Subcutaneous abdominal adipose tissue (tissue), 5 donors: ENCODE data around the gene SKIC2.
"Not testable (repeated sequence)": the region's sequence is repeated elsewhere in the genome, so short reads cannot be mapped to it uniquely, and the experiment has no call there.

Experiments
- H3K27ac ChIP-seq: one replicate; pipeline ENCODE4 v1.7.0; 2013; ENCODE audit warnings: low read depth, mild to moderate bottlenecking, inconsistent platforms, low read length, moderate library complexity
- H3K27me3 ChIP-seq, 5 donors: one replicate each; pipeline ENCODE4 v1.7.0; 2013; ENCODE audit warnings: low read length in 5 of 5, inconsistent platforms in 1 of 5; ENCODE audit not compliant: control insufficient read depth in 5 of 5, insufficient read depth in 4 of 5
- H3K36me3 ChIP-seq, 5 donors: one replicate each; pipeline ENCODE4 v1.7.0; 2013; ENCODE audit warnings: low read length in 5 of 5; ENCODE audit not compliant: control insufficient read depth in 5 of 5, insufficient read depth in 5 of 5
- H3K4me1 ChIP-seq, 5 donors: one replicate each; pipeline ENCODE4 v1.7.0; 2013; ENCODE audit warnings: low read length in 5 of 5, mild to moderate bottlenecking in 3 of 5, moderate library complexity in 1 of 5; ENCODE audit not compliant: control insufficient read depth in 5 of 5, insufficient read depth in 5 of 5
- H3K4me3 ChIP-seq, 5 donors: one replicate each; pipeline ENCODE4 v1.7.0; 2013; ENCODE audit warnings: low read length in 5 of 5, low read depth in 1 of 5
- H3K9ac ChIP-seq, 5 donors: one replicate each; pipeline ENCODE4 v1.7.0; 2013; ENCODE audit warnings: low read length in 5 of 5, mild to moderate bottlenecking in 4 of 5, moderate library complexity in 3 of 5
- H3K9me3 ChIP-seq, 5 donors: one replicate each; pipeline ENCODE4 v1.7.0; 2013; ENCODE audit warnings: low read length in 5 of 5; ENCODE audit not compliant: control insufficient read depth in 5 of 5
- donor health status: healthy.
- donor health status: healthy.
- donor health status: healthy.
- donor health status: healthy.
- donor health status: healthy.

Gene SKIC2

DNA sequence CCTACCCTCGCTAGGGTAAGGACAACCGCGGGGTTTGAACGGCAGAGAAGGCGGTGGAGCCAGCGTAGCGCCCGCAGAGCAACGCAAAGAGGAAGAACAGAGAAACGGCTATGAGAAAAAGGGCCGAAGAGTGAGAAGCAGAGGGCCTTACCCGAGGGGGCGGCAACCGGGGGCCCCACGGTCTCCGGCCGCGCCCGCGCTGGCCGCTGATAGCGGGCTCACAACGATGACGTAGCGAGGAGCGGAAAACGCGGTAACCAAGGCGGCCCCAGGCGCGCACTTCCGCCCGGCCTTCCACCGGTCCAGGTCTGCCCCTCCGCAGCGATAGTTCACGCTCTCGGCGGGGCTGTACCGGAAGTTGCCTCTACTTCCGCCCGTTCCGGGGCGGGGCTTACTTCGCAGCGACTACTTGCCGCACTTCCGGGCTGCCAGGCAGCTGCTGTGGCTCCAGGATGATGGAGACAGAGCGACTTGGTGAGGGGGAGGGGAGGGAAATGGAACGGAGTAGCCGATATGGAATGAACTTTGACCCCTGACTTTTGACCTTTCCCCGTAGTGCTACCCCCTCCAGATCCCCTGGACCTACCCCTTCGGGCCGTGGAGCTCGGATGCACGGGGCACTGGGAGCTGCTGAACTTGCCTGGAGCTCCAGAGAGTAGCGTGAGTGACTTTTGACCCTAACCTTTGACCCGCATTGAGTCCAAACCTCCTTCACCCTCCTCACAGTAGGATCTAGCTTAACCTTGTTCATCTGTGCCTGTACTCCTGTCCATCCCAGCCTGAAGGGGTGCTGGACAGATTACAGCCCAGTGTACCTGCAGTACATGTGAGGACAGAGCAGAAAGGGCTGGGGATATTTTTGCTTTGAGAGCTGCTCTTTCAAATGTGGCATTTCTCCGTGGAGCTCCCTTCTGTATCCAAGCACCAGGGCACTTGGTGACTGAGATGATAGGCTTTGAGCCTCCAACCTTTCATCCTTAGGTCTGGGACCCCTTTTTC, at the start of gene SKIC2, which contains the start of gene NELFE:
Gene SKIC2, plus strand, starts transcription at position 435 of the 999 bp plus-strand sequence. Its CDS starts 18 bp downstream, at position 453.
Gene NELFE, minus strand, starts transcription at position 231 of the 999 bp plus-strand sequence. CDS start 525 bp downstream, outside the sequence.
- peaks cover 9 to 23% (median 19%) of the 10 kb centered on the region in 5 donors for H3K4me1 ChIP-seq
- no peaks in the 10 kb centered on the region for H3K9me3 ChIP-seq
- H3K27me3 ChIP-seq = no peaks in the 10 kb centered on the region
- H3K27ac ChIP-seq = peak within 1 kb of the TSS; percentile 90
- peaks cover 4 to 66% (median 64%) of the 10 kb centered on the region in 5 donors for H3K36me3 ChIP-seq
- peak within 1 kb of the TSS; percentile 73 to 98 (median 97) for H3K9ac ChIP-seq
- peak within 1 kb of the TSS; percentile 86 to 100 (median 96) for H3K4me3 ChIP-seq

DNA sequence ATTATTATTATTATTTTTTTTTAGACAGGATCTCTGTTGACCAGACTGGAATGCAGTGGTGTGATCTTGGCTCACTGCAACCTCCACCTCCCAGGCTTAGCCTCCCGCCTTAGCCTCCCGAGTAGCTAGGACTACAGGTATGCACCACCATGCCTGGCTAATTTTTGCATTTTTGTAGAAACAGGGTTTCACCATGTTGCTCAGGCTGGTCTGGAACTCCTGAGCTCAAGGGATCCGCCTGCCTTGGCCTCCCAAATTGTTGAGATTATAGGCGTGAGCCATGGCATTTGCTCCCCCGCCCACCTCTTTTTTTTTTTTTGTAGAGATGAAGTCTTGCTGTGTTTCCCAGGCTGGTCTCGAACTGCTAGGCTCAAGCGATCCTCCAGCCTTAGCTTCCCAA, 49.7 kb upstream of the SKIC2 start:
- H3K4me1 ChIP-seq, H3K27me3 ChIP-seq, H3K36me3 ChIP-seq, H3K27ac ChIP-seq, H3K9me3 ChIP-seq, H3K4me3 ChIP-seq, H3K9ac ChIP-seq: not testable (repeated sequence)

DNA sequence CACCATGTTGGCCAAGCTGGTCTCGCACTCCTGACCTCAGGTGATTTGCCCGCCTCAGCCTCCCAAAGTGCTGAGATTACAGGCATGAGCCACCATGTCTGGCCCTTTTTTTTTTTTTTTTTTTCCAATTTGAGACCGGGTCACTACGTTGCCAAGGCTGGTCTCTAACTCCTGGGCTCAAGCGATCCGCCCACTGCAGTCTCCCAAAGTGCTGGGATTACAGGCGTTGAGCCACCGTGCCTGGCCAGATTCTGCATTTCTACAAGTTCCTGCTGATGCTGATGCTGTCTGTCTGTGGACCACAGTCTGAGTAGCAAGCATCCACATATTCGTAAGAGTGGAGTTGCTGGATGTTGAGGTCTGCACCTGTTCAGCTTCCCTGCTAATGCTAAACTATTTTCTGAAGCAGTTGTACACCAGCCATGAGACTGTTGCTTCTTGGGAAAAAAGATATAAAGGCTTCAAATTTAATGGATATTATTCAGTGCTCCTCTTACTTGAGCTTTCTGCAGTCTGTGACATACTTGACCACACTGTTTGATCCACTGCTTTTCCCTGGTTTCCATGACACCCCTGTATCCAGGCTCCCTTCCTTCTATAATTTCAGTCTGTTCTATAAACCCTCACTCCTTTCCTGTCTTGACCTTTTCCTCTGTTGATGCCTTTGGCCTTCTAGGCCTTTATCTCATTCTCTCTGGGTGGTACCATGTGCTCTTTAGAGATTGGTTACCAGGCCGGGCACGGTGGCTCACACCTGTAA, 47.0 kb upstream of the SKIC2 start:
- H3K4me3 ChIP-seq = no peak overlapping the region
- H3K27me3 ChIP-seq = peaks cover 0 to 5% (median 0%) of the 10 kb centered on the region in 5 donors
- no peaks in the 10 kb centered on the region for H3K9me3 ChIP-seq
- no peak overlapping the region for H3K9ac ChIP-seq
- peaks cover 0 to 6% (median 5%) of the 10 kb centered on the region in 5 donors for H3K4me1 ChIP-seq
- no peak overlapping the region for H3K27ac ChIP-seq
- H3K36me3 ChIP-seq = no peaks in the 10 kb centered on the region

DNA sequence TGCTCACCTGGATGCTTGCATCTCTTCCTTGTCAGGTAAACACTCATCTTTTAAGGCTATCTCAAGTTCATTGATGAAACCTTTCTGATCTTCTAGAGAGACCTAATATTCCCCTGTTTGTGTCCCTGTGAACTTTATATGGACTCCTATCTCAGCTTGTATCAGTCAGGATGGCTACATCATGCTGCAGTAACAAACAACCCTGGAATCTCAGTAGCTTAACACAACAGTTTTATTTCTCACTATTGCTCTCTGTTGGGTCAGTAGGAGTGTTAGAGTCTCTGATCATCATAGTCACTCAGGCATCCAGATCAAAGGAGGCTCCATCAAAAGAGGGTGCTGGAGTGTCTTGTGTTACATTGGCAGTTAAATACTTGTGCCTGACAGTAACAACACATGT, 43.6 kb upstream of the SKIC2 start:
- Histone ChIP-seq H3K9ac (no peak overlapping the region), H3K27me3 (peaks cover 0 to 5% (median 0%) of the 10 kb centered on the region in 5 donors), H3K9me3 (no peaks in the 10 kb centered on the region), H3K4me3 (no peak overlapping the region), H3K36me3 (no peaks in the 10 kb centered on the region), H3K4me1 (no peaks in the 10 kb centered on the region), H3K27ac (no peak overlapping the region)

DNA sequence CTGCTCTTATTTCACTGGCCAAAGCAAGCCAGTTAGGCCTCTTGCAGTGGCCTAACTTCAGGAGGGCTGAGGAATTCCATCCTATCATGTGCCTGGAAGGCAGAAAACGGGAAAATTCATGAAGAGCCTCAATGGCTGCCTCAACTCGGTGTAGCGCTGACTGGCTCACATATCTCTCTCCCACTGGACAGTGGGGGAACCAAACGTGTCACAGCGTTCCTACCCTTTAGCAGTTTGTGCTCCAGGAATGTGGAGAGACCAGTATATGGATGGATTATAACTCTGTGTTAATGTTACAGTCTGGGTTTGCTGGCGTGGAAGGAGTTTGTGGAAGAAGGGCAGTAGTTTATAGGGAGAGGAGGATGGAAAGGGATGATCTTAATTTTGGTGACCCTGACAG, 43.2 kb upstream of the SKIC2 start:
- Histone ChIP-seq H3K9ac (no peak overlapping the region), H3K9me3 (no peaks in the 10 kb centered on the region), H3K36me3 (no peaks in the 10 kb centered on the region), H3K27me3 (peaks cover 0 to 5% (median 0%) of the 10 kb centered on the region in 5 donors), H3K27ac (no peak overlapping the region), H3K4me1 (no peaks in the 10 kb centered on the region), H3K4me3 (no peak overlapping the region)

DNA sequence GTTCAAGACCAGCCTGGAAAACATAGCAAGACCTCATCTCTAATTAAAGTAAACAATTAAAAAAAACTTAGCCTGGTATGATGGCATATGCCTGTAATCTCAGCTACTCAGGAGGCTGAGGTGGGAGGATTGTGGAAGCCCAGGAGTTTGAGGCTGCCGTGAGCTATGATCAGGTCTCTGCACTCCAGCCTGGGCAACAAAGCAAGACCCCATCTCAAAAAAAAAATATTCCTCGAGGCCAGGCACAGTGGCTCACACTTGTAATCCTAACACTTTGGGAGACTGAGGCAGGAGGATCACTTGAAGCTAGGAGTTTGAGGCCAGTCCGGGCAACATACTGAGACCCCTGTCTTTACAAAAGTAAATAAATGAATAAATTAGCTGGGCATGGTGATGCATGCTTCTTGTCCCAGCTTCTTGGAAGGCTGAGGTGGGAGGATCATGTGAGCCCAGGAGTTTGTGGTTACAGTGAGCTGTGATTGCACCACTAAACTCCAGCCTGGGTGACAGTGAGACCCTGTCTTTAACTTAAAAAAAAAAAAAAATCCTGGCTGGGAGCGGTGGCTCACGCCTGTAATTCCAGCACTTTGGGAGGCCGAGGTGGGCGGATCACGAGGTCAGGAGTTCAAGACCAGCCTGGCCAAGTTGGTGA, 40.8 kb upstream of the SKIC2 start:
- no peaks in the 10 kb centered on the region for H3K9me3 ChIP-seq
- H3K27me3 ChIP-seq = peaks cover 0 to 2% (median 0%) of the 10 kb centered on the region in 5 donors
- H3K27ac ChIP-seq = no peak overlapping the region
- H3K4me3 ChIP-seq = no peak overlapping the region
- no peaks in the 10 kb centered on the region for H3K36me3 ChIP-seq
- H3K4me1 ChIP-seq = no peaks in the 10 kb centered on the region
- no peak overlapping the region for H3K9ac ChIP-seq

DNA sequence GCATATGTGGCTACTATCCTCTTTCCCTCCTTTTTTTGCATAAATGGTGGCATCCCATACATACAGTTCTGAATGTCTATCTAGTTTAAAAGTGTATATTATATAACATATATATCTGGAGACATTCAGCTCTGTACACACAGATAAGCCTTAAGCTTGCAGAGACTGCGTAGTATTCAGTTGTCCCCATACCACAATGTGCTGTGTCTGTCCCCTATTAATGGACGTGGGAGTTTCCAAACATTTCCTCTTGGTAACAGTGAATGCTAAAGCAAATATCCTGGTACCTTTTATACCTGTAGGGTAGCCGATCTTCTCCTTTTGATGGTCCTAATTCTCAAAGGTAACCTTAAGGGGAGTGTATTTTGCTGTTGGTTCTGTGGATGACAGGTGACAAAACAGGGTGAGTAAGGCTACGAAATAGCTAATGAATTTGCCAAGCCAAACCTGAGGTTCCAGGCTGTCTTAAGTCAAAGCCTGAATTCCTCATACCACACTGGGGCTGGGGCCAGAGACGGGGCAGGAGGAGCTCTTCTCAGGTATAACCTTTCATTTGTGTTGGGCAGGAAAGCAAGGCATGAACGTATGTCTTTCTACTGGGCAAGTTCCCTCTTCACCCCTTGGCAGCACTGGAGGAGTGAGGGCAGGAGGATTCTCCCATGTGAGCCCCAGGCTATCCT, 39.2 kb upstream of the SKIC2 start:
- Histone ChIP-seq H3K9me3 (no peaks in the 10 kb centered on the region), H3K27me3 (no peaks in the 10 kb centered on the region), H3K9ac (no peak overlapping the region), H3K4me1 (no peaks in the 10 kb centered on the region), H3K27ac (no peak overlapping the region), H3K36me3 (no peaks in the 10 kb centered on the region), H3K4me3 (no peak overlapping the region)

DNA sequence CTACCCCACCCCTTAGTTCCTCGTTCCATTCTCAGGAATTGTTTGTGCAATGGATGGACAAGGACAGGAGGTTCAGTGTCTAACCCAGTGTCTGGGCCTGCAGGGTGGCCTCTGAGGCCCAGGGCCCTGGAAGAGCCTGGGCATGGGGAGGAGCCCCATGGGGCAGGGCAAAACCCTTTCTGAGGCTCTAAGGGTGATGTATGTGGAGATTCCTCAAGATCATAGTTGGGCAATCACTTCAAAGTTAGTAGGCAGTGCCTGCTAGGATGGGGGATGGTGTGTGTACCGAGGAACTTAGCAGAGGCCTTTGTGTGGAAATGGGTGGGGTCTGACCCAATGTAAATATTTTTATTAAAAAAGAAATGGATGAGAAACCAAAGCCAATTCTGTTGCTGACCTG, 38.2 kb upstream of the SKIC2 start:
- no peak overlapping the region for H3K27ac ChIP-seq
- H3K4me1 ChIP-seq = no peaks in the 10 kb centered on the region
- no peak overlapping the region for H3K4me3 ChIP-seq
- no peaks in the 10 kb centered on the region for H3K9me3 ChIP-seq
- H3K36me3 ChIP-seq = no peaks in the 10 kb centered on the region
- H3K9ac ChIP-seq = no peak overlapping the region
- no peaks in the 10 kb centered on the region for H3K27me3 ChIP-seq

DNA sequence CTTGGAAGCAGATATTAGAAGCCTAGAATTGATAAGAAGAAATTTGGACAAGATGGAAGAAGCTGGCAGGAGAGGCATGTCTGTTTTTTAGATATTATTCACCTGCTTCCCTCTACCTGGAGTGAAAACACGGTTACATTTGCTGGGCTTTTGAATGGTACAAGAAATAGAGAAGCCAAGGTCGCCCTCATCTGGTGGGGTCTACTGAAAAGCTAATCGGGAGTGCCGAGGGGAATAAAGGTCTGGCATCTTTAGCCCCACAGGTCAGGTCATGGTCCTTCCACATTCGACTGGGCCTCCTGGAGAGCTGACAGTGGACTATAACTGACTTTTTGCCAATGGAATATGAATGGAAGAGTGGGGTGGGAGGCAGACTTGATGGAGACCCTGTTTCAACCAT, 36.0 kb upstream of the SKIC2 start:
- Histone ChIP-seq H3K36me3 (no peaks in the 10 kb centered on the region), H3K4me3 (no peak overlapping the region), H3K4me1 (peaks cover 4 to 9% (median 6%) of the 10 kb centered on the region in 5 donors), H3K9ac (no peak overlapping the region), H3K9me3 (no peaks in the 10 kb centered on the region), H3K27me3 (no peaks in the 10 kb centered on the region), H3K27ac (no peak overlapping the region)
